HEK293 (cell line): Measurements from ENCODE around the gene CPXM1.

ENCODE experiments used
- BCL11A ChIP-seq: fragments of 450-650 bp; formaldehyde crosslinking; IDR thresholded peaks from 2 replicates; pipeline ENCODE4 v1.5.1; 2016; ENCODE audit warnings: low read depth, missing biosample characterization, missing genetic modification characterization
- FEZF1 ChIP-seq: fragments of 450-650 bp; formaldehyde crosslinking; IDR thresholded peaks from 2 replicates; pipeline ENCODE4 v1.5.1; 2016; ENCODE audit warnings: missing biosample characterization, missing genetic modification characterization
- KLF10 ChIP-seq: fragments of 450-650 bp; IDR thresholded peaks from 2 replicates; pipeline ENCODE4 v1.5.1; 2018; ENCODE audit warnings: missing biosample characterization, mild to moderate bottlenecking, missing genetic modification characterization
- OVOL3 ChIP-seq: fragments of 450-650 bp; formaldehyde crosslinking; IDR thresholded peaks from 2 replicates; pipeline ENCODE4 v1.5.1; 2016; ENCODE audit warnings: missing biosample characterization, missing genetic modification characterization
- PBX3 ChIP-seq: sonication (generic); formaldehyde crosslinking; IDR thresholded peaks from 2 replicates; pipeline ENCODE4 v1.8.1; 2022; ENCODE audit warnings: mild to moderate bottlenecking, moderate library complexity, missing genetic modification reagents
- PRDM1 ChIP-seq: fragments of 450-650 bp; formaldehyde crosslinking; IDR thresholded peaks from 2 replicates; pipeline ENCODE4; 2016; ENCODE audit warnings: missing biosample characterization, missing genetic modification characterization
- PRDM6 ChIP-seq: fragments of 450-650 bp; formaldehyde crosslinking; IDR thresholded peaks from 2 replicates; pipeline ENCODE4 v1.5.1; 2017; ENCODE audit warnings: missing biosample characterization, missing genetic modification characterization
- REPIN1 ChIP-seq: fragments of 450-650 bp; formaldehyde crosslinking; IDR thresholded peaks from 2 replicates; pipeline ENCODE4 v1.5.1; 2017; ENCODE audit warnings: missing biosample characterization, missing genetic modification characterization, low read depth
- SCRT2 ChIP-seq: fragments of 450-650 bp; formaldehyde crosslinking; IDR thresholded peaks from 2 replicates; pipeline ENCODE4 v1.5.1; 2016; ENCODE audit warnings: missing biosample characterization, missing genetic modification characterization
- SP3 ChIP-seq: fragments of 450-650 bp; formaldehyde crosslinking; IDR thresholded peaks from 2 replicates; pipeline ENCODE4 v1.5.1; 2016; ENCODE audit warnings: missing biosample characterization, missing genetic modification characterization
- ZFHX2 ChIP-seq: fragments of 450-650 bp; formaldehyde crosslinking; conservative IDR thresholded peaks from 2 replicates; pipeline ENCODE4 v1.5.1; 2016; ENCODE audit warnings: missing biosample characterization, missing genetic modification characterization
- ZNF138 ChIP-seq: fragments of 450-650 bp; formaldehyde crosslinking; IDR thresholded peaks from 2 replicates; pipeline ENCODE4 v1.5.1; 2016; ENCODE audit warnings: missing biosample characterization, missing genetic modification characterization, borderline replicate concordance
- ZNF175 ChIP-seq: fragments of 450-650 bp; formaldehyde crosslinking; IDR thresholded peaks from 2 replicates; pipeline ENCODE4 v1.5.1; 2016; ENCODE audit warnings: missing biosample characterization, missing genetic modification characterization
- ZNF214 ChIP-seq: fragments of 450-650 bp; formaldehyde crosslinking; IDR thresholded peaks from 2 replicates; pipeline ENCODE4 v1.5.1; 2017; ENCODE audit warnings: missing biosample characterization, mild to moderate bottlenecking, missing genetic modification characterization, borderline replicate concordance
- ZNF221 ChIP-seq: fragments of 450-650 bp; formaldehyde crosslinking; IDR thresholded peaks from 2 replicates; pipeline ENCODE4 v1.5.1; 2017; ENCODE audit warnings: missing biosample characterization, missing genetic modification characterization, borderline replicate concordance
- ZNF341 ChIP-seq: fragments of 450-650 bp; formaldehyde crosslinking; IDR thresholded peaks from 2 replicates; pipeline ENCODE4; 2016; ENCODE audit warnings: low read depth, missing biosample characterization, missing genetic modification characterization
- ZNF521 ChIP-seq: fragments of 450-650 bp; formaldehyde crosslinking; IDR thresholded peaks from 2 replicates; pipeline ENCODE4 v1.5.1; 2017; ENCODE audit warnings: missing biosample characterization, mild to moderate bottlenecking, missing genetic modification characterization
- ZNF529 ChIP-seq: fragments of 450-650 bp; formaldehyde crosslinking; IDR thresholded peaks from 2 replicates; pipeline ENCODE4 v1.5.1; 2017; ENCODE audit warnings: missing genetic modification characterization, missing biosample characterization; ENCODE audit not compliant: insufficient replicate concordance
- ZNF560 ChIP-seq: fragments of 450-650 bp; formaldehyde crosslinking; IDR thresholded peaks from 2 replicates; pipeline ENCODE4 v1.5.1; 2017; ENCODE audit warnings: missing biosample characterization, missing genetic modification characterization, borderline replicate concordance
- ZNF580 ChIP-seq: fragments of 450-650 bp; formaldehyde crosslinking; IDR thresholded peaks from 2 replicates; pipeline ENCODE4 v1.5.1; 2016; ENCODE audit warnings: missing biosample characterization, missing genetic modification characterization
- ZNF585B ChIP-seq: fragments of 450-650 bp; formaldehyde crosslinking; IDR thresholded peaks from 2 replicates; pipeline ENCODE4 v1.5.1; 2016; ENCODE audit warnings: missing biosample characterization, missing genetic modification characterization
- ZNF626 ChIP-seq: fragments of 450-650 bp; sonication (Bioruptor Pico); formaldehyde crosslinking; IDR thresholded peaks from 2 replicates; pipeline ENCODE4 v1.5.1; 2018; ENCODE audit warnings: missing biosample characterization, missing genetic modification characterization, inconsistent platforms
- ZNF639 ChIP-seq: fragments of 450-650 bp; formaldehyde crosslinking; IDR thresholded peaks from 2 replicates; pipeline ENCODE4 v1.5.1; 2016; ENCODE audit warnings: missing biosample characterization, missing genetic modification characterization
- ZNF654 ChIP-seq: fragments of 450-650 bp; formaldehyde crosslinking; IDR thresholded peaks from 2 replicates; pipeline ENCODE4 v1.5.1; 2016; ENCODE audit warnings: low read depth, missing biosample characterization, missing genetic modification characterization
- ZNF677 ChIP-seq: fragments of 450-650 bp; IDR thresholded peaks from 2 replicates; pipeline ENCODE4 v1.5.0; 2018; ENCODE audit warnings: missing biosample characterization, mild to moderate bottlenecking, missing genetic modification characterization, moderate library complexity
- ZNF692 ChIP-seq: fragments of 450-650 bp; formaldehyde crosslinking; IDR thresholded peaks from 2 replicates; pipeline ENCODE4 v1.5.1; 2016; ENCODE audit warnings: missing biosample characterization, missing genetic modification characterization
- ZNF777 ChIP-seq: fragments of 450-650 bp; formaldehyde crosslinking; IDR thresholded peaks from 2 replicates; pipeline ENCODE4 v1.5.1; 2017; ENCODE audit warnings: missing biosample characterization, missing genetic modification characterization, borderline replicate concordance
- ZNF785 ChIP-seq: fragments of 450-650 bp; formaldehyde crosslinking; IDR thresholded peaks from 2 replicates; pipeline ENCODE4 v1.5.1; 2016; ENCODE audit warnings: missing biosample characterization, missing genetic modification characterization
- ZNF792 ChIP-seq: fragments of 450-650 bp; formaldehyde crosslinking; IDR thresholded peaks from 2 replicates; pipeline ENCODE4 v1.5.1; 2016; ENCODE audit warnings: missing biosample characterization, missing genetic modification characterization
- ZSCAN5A ChIP-seq: fragments of 450-650 bp; formaldehyde crosslinking; IDR thresholded peaks from 2 replicates; pipeline ENCODE4 v1.5.1; 2016; ENCODE audit warnings: missing biosample characterization, missing genetic modification characterization

CPXM1 gene

GRCh38 chr20:2820084-2820895, 19.9 kb upstream of the CPXM1 start (continued):
- no peak for TF ChIP-seq ZSCAN5A (tag by site-specific recombination)
- TF ChIP-seq ZNF585B (tag by site-specific recombination) = no peak
- no peak for TF ChIP-seq ZNF138 (tag by site-specific recombination)
- no peak for TF ChIP-seq ZNF677 (tag by site-specific recombination)
- TF ChIP-seq SCRT2 (tag by site-specific recombination) = no peak
- TF ChIP-seq ZNF560 (tag by site-specific recombination) = no peak
- TF ChIP-seq ZNF626 (tag by site-specific recombination) = no peak
- TF ChIP-seq KLF10 (tag by site-specific recombination) = no peak
- no peak for TF ChIP-seq ZNF580 (tag by site-specific recombination)
- TF ChIP-seq ZNF521 = no peak
- TF ChIP-seq FEZF1 = peak; percentile 88
- no peak for TF ChIP-seq REPIN1
- TF ChIP-seq ZNF214 = no peak
- TF ChIP-seq ZNF692 (tag by site-specific recombination) = no peak
- no peak for TF ChIP-seq ZNF221 (tag by site-specific recombination)
- TF ChIP-seq ZNF777 (tag by site-specific recombination) = no peak
- peak; percentile 37; the same call in 1 of the 2 replicates for TF ChIP-seq PRDM1 (tag by site-specific recombination)
- peak; percentile 82 for TF ChIP-seq ZFHX2
- TF ChIP-seq OVOL3 (tag by site-specific recombination) = no peak
- TF ChIP-seq ZNF175 (tag by site-specific recombination) = no peak
- no peak for TF ChIP-seq ZNF639 (tag by site-specific recombination)
- TF ChIP-seq SP3 (tag by site-specific recombination) = no peak
- TF ChIP-seq ZNF785 (tag by site-specific recombination) = no peak
- no peak for TF ChIP-seq ZNF792 (tag by site-specific recombination)
- 0 out of 2 replicates have a peak, but pooled peaks have one; percentile 27 for TF ChIP-seq BCL11A (tag by site-specific recombination)
- TF ChIP-seq ZNF341 (tag by site-specific recombination) = peak; percentile 33; the same call in 1 of the 2 replicates
- TF ChIP-seq ZNF654 (tag by site-specific recombination) = no peak
- no peak for TF ChIP-seq PBX3
- TF ChIP-seq PRDM6 (tag by site-specific recombination) = peak; percentile 63
- TF ChIP-seq ZNF529 = no peak
